IPS-15b (cell line): ENCODE measurements around the gene GTPBP2.
"Not testable (repeated sequence)": the region's sequence is repeated elsewhere in the genome, so short reads cannot be mapped to it uniquely, and the experiment has no call there.

Experiments used
- H3K27me3 ChIP-seq: one replicate; pipeline ENCODE4 v1.6.1; 2013; ENCODE audit warnings: low read length; ENCODE audit not compliant: control insufficient read depth, insufficient read depth
- H3K36me3 ChIP-seq: one replicate; pipeline ENCODE4 v1.6.1; 2013; ENCODE audit warnings: low read length; ENCODE audit not compliant: control insufficient read depth, insufficient read depth
- H3K4me1 ChIP-seq: one replicate; pipeline ENCODE4 v1.6.1; 2013; ENCODE audit warnings: mild to moderate bottlenecking, low read length; ENCODE audit not compliant: control insufficient read depth, insufficient read depth
- H3K4me3 ChIP-seq: one replicate; pipeline ENCODE4 v1.5.1; 2013; ENCODE audit warnings: low read depth, low read length
- H3K9ac ChIP-seq: one replicate; pipeline ENCODE4 v1.6.1; 2013; ENCODE audit warnings: low read depth, mild to moderate bottlenecking, low read length
- H3K9me3 ChIP-seq: one replicate; pipeline ENCODE4 v1.6.1; 2013; ENCODE audit warnings: mild to moderate bottlenecking, low read length; ENCODE audit not compliant: control insufficient read depth, insufficient read depth

GTPBP2 gene

GRCh38 chr6:43613721-43614395 is 15.2 kb downstream of the GTPBP2 start:
- Histone ChIP-seq H3K36me3 (peaks cover 10% of the 10 kb centered on the region), H3K4me1 (no peaks in the 10 kb centered on the region), H3K4me3 (no peak overlapping the region), H3K9ac (no peak overlapping the region), H3K9me3 (no peaks in the 10 kb centered on the region), H3K27me3 (no peaks in the 10 kb centered on the region)

DNA sequence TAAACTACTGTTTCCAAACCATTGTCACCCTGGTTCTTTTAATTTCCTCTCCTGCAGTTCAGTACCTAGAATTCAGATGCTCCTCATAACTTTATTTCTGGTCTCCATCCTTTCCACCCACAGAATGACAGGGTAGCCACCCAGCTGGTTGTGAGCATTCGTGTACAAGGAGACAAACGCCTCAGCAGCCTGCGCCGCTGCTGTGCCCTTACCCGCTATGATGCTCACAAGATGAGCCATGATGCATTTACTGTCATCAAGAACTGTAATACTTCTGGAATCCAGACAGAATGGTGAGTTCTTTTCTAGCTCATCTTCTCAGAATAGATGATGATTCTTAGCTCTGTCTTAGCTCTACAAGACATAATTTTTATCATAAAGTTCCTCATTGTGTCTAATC is 18.6 kb downstream of the GTPBP2 start:
- no peaks in the 10 kb centered on the region for H3K4me1 ChIP-seq
- H3K4me3 ChIP-seq = no peak overlapping the region
- peaks cover 10% of the 10 kb centered on the region for H3K36me3 ChIP-seq
- no peaks in the 10 kb centered on the region for H3K27me3 ChIP-seq
- no peak overlapping the region for H3K9ac ChIP-seq
- no peaks in the 10 kb centered on the region for H3K9me3 ChIP-seq

- Histone ChIP-seq H3K36me3 (peaks cover 10% of the 10 kb centered on the region), H3K9ac (no peak overlapping the region), H3K4me1 (no peaks in the 10 kb centered on the region), H3K9me3 (no peaks in the 10 kb centered on the region), H3K4me3 (no peak overlapping the region), H3K27me3 (no peaks in the 10 kb centered on the region)
Measured at GRCh38 chr6:43609402-43609801, 19.7 kb downstream of the GTPBP2 start.

DNA sequence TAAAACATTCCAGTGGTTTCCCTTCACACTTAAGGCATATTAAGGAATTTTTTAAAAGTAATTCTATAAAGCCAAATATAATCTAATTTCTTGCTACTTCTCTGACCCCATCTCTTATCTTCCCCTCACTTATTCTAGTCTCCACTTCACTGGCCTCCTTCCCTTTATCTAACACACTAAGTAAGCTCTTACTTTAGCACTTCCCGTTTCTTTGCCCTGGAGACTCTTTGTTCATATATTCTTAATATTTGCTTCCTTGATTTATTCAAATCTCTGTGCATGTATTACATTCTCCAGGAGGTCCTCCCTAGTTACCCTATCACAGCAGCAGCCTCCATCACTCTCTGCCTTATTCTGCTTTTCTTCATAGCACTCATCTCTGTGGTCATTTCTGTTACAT is 20.3 kb downstream of the GTPBP2 start:
- Histone ChIP-seq H3K4me3 (no peak overlapping the region), H3K9me3 (no peaks in the 10 kb centered on the region), H3K9ac (no peak overlapping the region), H3K36me3 (peaks cover 5% of the 10 kb centered on the region), H3K4me1 (no peaks in the 10 kb centered on the region), H3K27me3 (no peaks in the 10 kb centered on the region)

GRCh38 chr6:43608310-43608763 is 20.7 kb downstream of the GTPBP2 start:
- no peaks in the 10 kb centered on the region for H3K9me3 ChIP-seq
- no peak overlapping the region for H3K9ac ChIP-seq
- H3K27me3 ChIP-seq = no peaks in the 10 kb centered on the region
- H3K4me3 ChIP-seq = no peak overlapping the region
- no peaks in the 10 kb centered on the region for H3K36me3 ChIP-seq
- no peaks in the 10 kb centered on the region for H3K4me1 ChIP-seq

- H3K9me3 ChIP-seq = no peaks in the 10 kb centered on the region
- no peaks in the 10 kb centered on the region for H3K36me3 ChIP-seq
Measured at GRCh38 chr6:43606019-43606418, 23.0 kb downstream of the GTPBP2 start.

GRCh38 chr6:43604174-43604573 is 24.9 kb downstream of the GTPBP2 start:
- H3K4me1 ChIP-seq = no peaks in the 10 kb centered on the region
- no peak overlapping the region for H3K9ac ChIP-seq
- peaks cover 2% of the 10 kb centered on the region for H3K36me3 ChIP-seq
- no peaks in the 10 kb centered on the region for H3K27me3 ChIP-seq
- H3K4me3 ChIP-seq = no peak overlapping the region
- no peaks in the 10 kb centered on the region for H3K9me3 ChIP-seq

More at GRCh38 chr6:43606019-43606418, 23.0 kb downstream of the GTPBP2 start:
- no peaks in the 10 kb centered on the region for H3K4me1 ChIP-seq
- no peaks in the 10 kb centered on the region for H3K27me3 ChIP-seq
- H3K4me3 ChIP-seq = no peak overlapping the region
- H3K9ac ChIP-seq = no peak overlapping the region

DNA sequence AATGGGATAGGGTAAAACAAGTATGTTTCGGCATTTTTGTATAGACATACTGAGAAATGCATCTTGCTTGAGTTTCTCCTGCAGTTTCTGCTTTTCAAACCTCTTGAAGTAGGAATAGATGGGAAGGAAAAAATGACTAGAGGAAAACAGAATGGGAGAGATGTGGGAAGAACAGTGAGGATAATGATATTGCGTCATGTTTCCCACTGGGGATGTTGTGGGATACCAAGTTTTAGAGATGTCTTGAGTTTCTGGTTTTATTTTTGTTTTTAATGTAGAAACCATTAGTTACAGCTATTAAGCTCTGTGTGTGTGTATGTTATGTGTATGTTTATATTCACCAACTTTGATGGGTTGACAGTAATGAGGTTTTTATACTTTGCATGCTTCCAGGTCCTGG is 28.5 kb downstream of the GTPBP2 start:
- H3K36me3 ChIP-seq = peaks cover 6% of the 10 kb centered on the region
- H3K4me3 ChIP-seq = no peak overlapping the region
- no peaks in the 10 kb centered on the region for H3K4me1 ChIP-seq
- H3K9ac ChIP-seq = no peak overlapping the region
- no peaks in the 10 kb centered on the region for H3K27me3 ChIP-seq
- H3K9me3 ChIP-seq = no peaks in the 10 kb centered on the region

DNA sequence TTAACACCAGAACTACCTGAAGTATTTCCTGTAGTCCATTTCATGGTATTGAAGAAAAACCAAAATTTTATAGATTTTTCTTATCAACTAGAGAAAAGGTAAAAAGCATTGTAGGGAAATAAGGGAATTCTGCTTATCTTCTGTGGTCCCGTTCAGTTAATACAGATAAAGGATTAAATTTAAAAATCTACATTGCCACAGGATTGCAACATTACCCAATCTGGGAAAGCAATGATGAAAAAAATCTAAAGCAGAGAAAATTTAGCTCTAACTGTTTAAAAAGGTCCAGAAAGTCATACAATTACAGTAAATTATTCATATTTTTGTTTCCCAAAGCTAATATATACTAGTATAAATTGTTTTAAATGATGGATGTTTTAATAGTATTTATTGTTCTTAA is 35.1 kb downstream of the GTPBP2 start:
- Histone ChIP-seq H3K27me3 (no peaks in the 10 kb centered on the region), H3K36me3 (peaks cover 6% of the 10 kb centered on the region)

DNA sequence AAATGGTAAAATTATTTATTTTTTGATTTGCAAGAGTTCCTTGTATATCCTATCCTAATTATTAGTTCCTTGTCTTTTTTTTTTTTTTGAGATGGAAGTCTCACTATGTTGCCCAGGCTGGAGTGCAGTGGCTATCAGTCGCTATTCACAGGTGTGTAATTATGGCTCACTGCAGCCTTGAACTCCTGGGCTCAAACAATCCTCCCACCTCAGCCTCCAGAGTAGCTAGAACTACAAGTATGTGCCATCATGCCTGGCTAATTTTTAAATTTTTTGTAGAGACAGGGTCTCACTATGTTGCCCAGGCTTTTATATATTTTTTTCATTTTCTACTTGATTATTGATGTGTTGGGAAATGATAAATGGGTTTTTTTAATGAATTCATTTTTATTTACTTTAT is 39.5 kb downstream of the GTPBP2 start:
- not testable (repeated sequence) for H3K9ac ChIP-seq, H3K36me3 ChIP-seq, H3K27me3 ChIP-seq, H3K9me3 ChIP-seq, H3K4me1 ChIP-seq, H3K4me3 ChIP-seq

More for the DNA sequence above, 35.1 kb downstream of the GTPBP2 start:
- H3K4me3 ChIP-seq = no peak overlapping the region
- H3K9ac ChIP-seq = no peak overlapping the region
- H3K9me3 ChIP-seq = no peaks in the 10 kb centered on the region
- no peaks in the 10 kb centered on the region for H3K4me1 ChIP-seq

DNA sequence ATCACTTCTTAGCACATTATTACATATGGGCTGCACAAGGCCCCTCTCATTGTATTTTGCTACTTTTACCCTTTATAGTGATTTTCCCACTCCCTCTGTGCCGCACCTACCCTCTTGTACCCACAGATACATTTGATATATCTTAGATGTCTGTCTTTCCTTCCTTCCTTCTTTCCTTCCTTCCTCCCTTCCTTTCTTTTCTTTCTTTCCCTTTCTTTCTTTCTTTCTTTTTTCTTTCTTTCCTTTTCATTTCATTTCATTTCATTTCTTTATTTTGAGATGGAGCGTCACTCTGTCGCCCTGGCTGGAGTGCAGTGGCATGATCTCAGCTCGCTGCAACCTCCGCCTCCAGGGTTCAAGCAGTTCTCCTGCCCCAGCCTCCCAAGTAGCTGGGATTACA is 40.9 kb downstream of the GTPBP2 start:
- H3K9ac ChIP-seq = no peak overlapping the region
- peaks cover 8% of the 10 kb centered on the region for H3K36me3 ChIP-seq
- H3K4me3 ChIP-seq = no peak overlapping the region
- no peaks in the 10 kb centered on the region for H3K4me1 ChIP-seq
- no peaks in the 10 kb centered on the region for H3K27me3 ChIP-seq
- no peaks in the 10 kb centered on the region for H3K9me3 ChIP-seq

- no peak overlapping the region for H3K9ac ChIP-seq
- H3K27me3 ChIP-seq = no peaks in the 10 kb centered on the region
- H3K4me1 ChIP-seq = no peaks in the 10 kb centered on the region
- H3K4me3 ChIP-seq = no peak overlapping the region
- no peaks in the 10 kb centered on the region for H3K9me3 ChIP-seq
- peaks cover 16% of the 10 kb centered on the region for H3K36me3 ChIP-seq
Measured at GRCh38 chr6:43584892-43585570, 44.0 kb downstream of the GTPBP2 start.
